ENCODE results near the gene TBC1D24. TPM values are rescaled to one million over a fixed set of nuclear protein-coding genes. Genes with fewer than 3 reads are reported as not detected.

TBC1D24 gene
- total and polyA plus RNA-seq, 2 experiments from 2014 or later = 10.2 to 23.6 TPM

- DNase-seq (ENCODE audit: low read depth in 1 of 2, low spot score in 1 of 2) = peak in 1 of 2 donors; percentile 63
- no peaks in the 10 kb centered on the region for H3K9me3 ChIP-seq (ENCODE audit: low read depth)
- no peak overlapping the region for H3K27ac ChIP-seq
- H3K4me1 ChIP-seq (ENCODE audit: low read depth) = peaks cover 25% of the 10 kb centered on the region
- H3K4me3 ChIP-seq = no peak overlapping the region
- no peaks in the 10 kb centered on the region for H3K36me3 ChIP-seq
- no peak for TF ChIP-seq CTCF (IDR thresholded peaks at IDR 0.05; ENCODE audit: low read depth, low read length)
- H3K27me3 ChIP-seq = no peaks in the 10 kb centered on the region
These were observed 36.3 kb downstream of the TBC1D24 start for GRCh38 chr16:2511128-2511800.

DNA sequence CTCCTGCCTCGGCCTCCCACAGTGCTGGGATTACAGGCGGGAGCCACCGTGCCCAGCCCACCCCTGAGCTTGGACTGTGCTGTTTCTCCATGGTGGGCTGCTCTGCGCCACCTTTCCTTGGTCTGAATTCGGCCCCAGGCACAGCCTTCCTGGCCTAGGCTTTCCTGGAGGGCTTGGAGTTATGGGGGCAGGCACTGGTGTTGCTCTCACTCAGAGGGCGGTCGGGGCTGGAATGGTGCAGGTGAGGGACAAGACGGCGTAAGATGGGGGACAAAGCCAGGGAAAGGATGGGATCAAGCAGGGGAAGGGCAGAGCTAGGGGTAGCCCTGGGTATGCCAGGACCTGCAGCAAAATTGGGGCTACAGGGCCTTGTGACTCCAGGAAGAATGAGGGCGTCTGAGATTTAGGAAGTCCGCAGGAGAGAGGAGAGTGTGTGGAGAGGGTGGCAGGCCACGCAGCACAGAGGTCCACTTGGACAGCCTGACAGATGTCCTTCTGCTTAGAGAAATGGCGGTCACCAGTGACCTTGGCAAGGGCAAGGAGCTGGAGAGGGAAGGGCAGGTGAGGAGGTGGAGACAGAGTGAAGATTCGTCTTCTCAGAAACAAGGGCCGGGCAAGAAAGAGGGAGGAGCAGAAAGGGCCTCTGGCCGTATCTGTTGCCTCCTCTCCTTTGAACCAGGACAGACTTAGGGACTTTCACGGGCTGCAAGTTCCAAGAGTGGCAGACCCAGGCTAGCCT, 37.2 kb downstream of the TBC1D24 start:
- Histone ChIP-seq H3K9me3 (ENCODE audit: low read depth) (no peaks in the 10 kb centered on the region), H3K36me3 (no peaks in the 10 kb centered on the region), H3K27ac (peak overlapping the region; percentile 99), H3K4me3 (no peak overlapping the region), H3K4me1 (ENCODE audit: low read depth) (peaks cover 25% of the 10 kb centered on the region), H3K27me3 (no peaks in the 10 kb centered on the region)
- DNase-seq (ENCODE audit: low read depth in 1 of 2, low spot score in 1 of 2) = no peak
- TF ChIP-seq CTCF (IDR thresholded peaks at IDR 0.05; ENCODE audit: low read depth, low read length) = no peak

DNA sequence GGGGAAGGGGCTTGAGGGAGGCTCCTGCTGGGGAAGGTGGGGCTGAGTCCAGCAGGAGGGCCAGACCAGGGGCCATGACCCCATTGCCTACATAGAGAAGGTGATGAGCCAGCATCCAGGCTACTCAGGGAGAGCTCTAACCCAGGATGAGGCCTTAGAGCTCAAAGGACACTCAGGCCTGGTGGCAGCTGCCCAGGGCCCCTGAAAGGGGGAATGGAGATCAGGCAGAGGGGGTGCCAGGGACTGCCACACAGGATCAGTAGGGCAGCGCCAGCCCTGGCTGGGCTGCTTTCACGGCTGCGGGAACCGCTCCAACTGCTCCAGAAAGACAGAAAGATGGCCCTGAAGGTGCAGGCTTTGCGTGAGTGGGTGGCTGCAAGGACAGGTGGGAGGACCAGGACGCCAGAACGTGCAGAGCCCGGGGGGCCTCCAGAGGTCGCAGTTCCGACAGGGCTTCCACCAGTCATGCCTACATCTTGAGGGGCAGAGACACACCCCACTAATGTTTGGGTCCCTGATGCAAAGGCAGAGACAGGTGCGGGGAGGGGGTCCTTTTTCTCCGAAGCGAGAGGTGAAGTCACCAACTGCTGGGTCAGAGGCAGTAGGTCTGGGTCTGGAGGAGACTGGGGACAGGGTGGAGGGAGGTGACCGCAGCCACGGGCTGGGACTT, 37.9 kb downstream of the TBC1D24 start:
- no peak for DNase-seq (ENCODE audit: low read depth in 1 of 2, low spot score in 1 of 2)
- Histone ChIP-seq H3K36me3 (no peaks in the 10 kb centered on the region), H3K4me3 (peak overlapping the region; percentile 86), H3K4me1 (ENCODE audit: low read depth) (peaks cover 25% of the 10 kb centered on the region), H3K27me3 (no peaks in the 10 kb centered on the region), H3K27ac (peak overlapping the region; percentile 99), H3K9me3 (ENCODE audit: low read depth) (no peaks in the 10 kb centered on the region)
- TF ChIP-seq CTCF (IDR thresholded peaks at IDR 0.05; ENCODE audit: low read depth, low read length) = no peak

GRCh38 chr16:2513405-2514332, 38.7 kb downstream of the TBC1D24 start, which contains the start of gene ATP6V0C:
ATP6V0C (plus strand) TSS chr16:2513952; CDS start chr16:2514104, 152 bp downstream.
- no peaks in the 10 kb centered on the region for H3K36me3 ChIP-seq
- no peaks in the 10 kb centered on the region for H3K27me3 ChIP-seq
- H3K4me1 ChIP-seq (ENCODE audit: low read depth) = peaks cover 25% of the 10 kb centered on the region
- H3K4me3 ChIP-seq = peak within 1 kb of the TSS; percentile 86
- peak within 1 kb of the TSS; percentile 99 for H3K27ac ChIP-seq
- H3K9me3 ChIP-seq (ENCODE audit: low read depth) = no peaks in the 10 kb centered on the region
- no peak for TF ChIP-seq CTCF (IDR thresholded peaks at IDR 0.05; ENCODE audit: low read depth, low read length)
- peak; percentile 89 to 96 for DNase-seq (ENCODE audit: low read depth in 1 of 2, low spot score in 1 of 2)
